Bronchial epithelial cell (primary cell): ENCODE results near the gene IMPG1. TPM values are rescaled to one million over a fixed set of nuclear protein-coding genes. Genes with fewer than 3 reads are reported as not detected.
A peak's percentile ranks its signal among the peaks of the same experiment; 100 is the strongest.

Experiments used
- DNase-seq: peaks from one replicate; pipeline ENCODE4 v3.0.0-alpha.2; 2010; ENCODE audit warnings: low read depth
- FAIRE-seq: peaks from 2 replicates; lab custom pipeline; 2011; peaks lifted over from hg19 to GRCh38; lab: Jason Lieb, UNC
- H3K27me3 ChIP-seq: 2 replicates; pipeline ENCODE4 v1.5.1; 2011; ENCODE audit warnings: low read length; ENCODE audit not compliant: control insufficient read depth, insufficient read depth
- H3K36me3 ChIP-seq: 2 replicates; pipeline ENCODE4 v1.5.1; 2011; ENCODE audit warnings: low read length; ENCODE audit not compliant: control insufficient read depth, insufficient read depth
- H3K4me3 ChIP-seq: 2 replicates; pipeline ENCODE4 v1.5.1; 2011; ENCODE audit warnings: mild to moderate bottlenecking, low read depth, low read length, control low read depth
- CTCF ChIP-seq: IDR thresholded peaks from 2 replicates; pipeline ENCODE4 v1.5.1; 2011; ENCODE audit warnings: mild to moderate bottlenecking, moderate library complexity, low read length, control low read depth, inconsistent platforms; ENCODE audit not compliant: insufficient read depth, severe bottlenecking
- total RNA-seq: library from RNA; depleted of rRNA; stranded (reverse); fragments of >200 nt; gene quantifications from 2 replicates; pipeline ENCODE4 v1.2.1, GENCODE V29; 2014

The IMPG1 gene
- total RNA-seq, 1 donor from 2014 or later = not detected

DNA sequence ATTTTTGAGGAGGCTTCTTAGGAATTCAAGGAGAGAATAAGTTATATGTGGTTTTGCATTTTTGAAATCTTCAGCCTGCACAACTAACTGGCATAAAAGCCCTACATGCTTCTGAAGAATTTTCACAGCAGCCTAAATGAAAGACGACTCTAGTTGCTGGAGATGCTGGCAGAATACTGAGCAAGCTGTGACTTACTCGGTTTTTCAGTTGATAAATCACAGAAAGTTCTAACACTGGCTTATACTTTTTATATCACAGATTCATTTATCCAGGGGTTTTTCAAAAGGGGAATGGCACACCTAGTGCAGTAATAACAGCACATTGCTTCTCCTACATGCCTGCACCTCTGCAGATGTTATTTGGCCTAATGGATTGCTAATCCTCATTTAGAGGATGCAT lies 134.6 kb downstream of the IMPG1 start:
- Histone ChIP-seq H3K4me3 (no peak overlapping the region), H3K36me3 (no peaks in the 10 kb centered on the region), H3K27me3 (no peaks in the 10 kb centered on the region)
- no peak for FAIRE-seq
- no peak for TF ChIP-seq CTCF
- no peak for DNase-seq

GRCh38 chr6:75936682-75937081 lies 135.8 kb downstream of the IMPG1 start:
- H3K36me3 ChIP-seq = no peaks in the 10 kb centered on the region
- TF ChIP-seq CTCF = no peak
- no peaks in the 10 kb centered on the region for H3K27me3 ChIP-seq
- FAIRE-seq (no peak), DNase-seq (no peak)
- H3K4me3 ChIP-seq = no peak overlapping the region

GRCh38 chr6:75935473-75935793 lies 137.0 kb downstream of the IMPG1 start:
- Histone ChIP-seq H3K36me3 (no peaks in the 10 kb centered on the region), H3K27me3 (no peaks in the 10 kb centered on the region), H3K4me3 (peak overlapping the region; percentile 20)
- no peak for TF ChIP-seq CTCF
- FAIRE-seq = no peak
- DNase-seq = no peak

GRCh38 chr6:75934643-75935472 lies 137.6 kb downstream of the IMPG1 start:
- peak overlapping the region; percentile 20 for H3K4me3 ChIP-seq

DNA sequence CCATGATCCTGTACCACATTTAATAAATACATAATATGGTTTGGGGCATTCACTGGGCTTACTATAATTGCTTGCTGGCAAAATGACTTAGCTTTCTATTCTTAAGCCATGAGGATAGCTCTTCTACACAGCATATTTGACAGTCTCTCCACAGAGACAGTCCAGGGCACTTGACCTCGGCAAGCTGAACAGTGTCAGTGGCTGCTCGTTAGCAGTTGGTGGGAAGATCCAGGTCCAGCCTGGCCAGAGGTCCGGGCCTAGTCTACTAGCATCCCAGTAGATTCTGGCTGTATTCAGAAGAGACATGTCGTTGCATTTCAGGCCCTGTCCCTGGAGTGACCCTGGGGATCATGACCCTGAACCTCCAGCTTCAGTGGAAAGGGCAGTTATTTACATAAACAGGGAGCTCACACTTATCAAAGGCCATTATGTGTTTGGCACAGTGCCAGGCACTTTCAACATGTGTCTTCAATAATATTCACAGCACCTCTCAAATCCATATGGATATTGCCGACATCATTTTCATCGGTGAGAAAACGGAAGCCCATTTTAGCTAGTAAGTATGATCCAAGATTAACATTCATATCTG lies 139.0 kb downstream of the IMPG1 start:
- FAIRE-seq = no peak
- no peak overlapping the region for H3K4me3 ChIP-seq
- TF ChIP-seq CTCF = no peak
- H3K27me3 ChIP-seq = no peaks in the 10 kb centered on the region
- H3K36me3 ChIP-seq = no peaks in the 10 kb centered on the region
- DNase-seq = no peak

More at GRCh38 chr6:75934643-75935472, 137.6 kb downstream of the IMPG1 start:
- Histone ChIP-seq H3K36me3 (no peaks in the 10 kb centered on the region), H3K27me3 (no peaks in the 10 kb centered on the region)
- peak; percentile 77 for TF ChIP-seq CTCF
- DNase-seq (peak; percentile 70), FAIRE-seq (no peak)

DNA sequence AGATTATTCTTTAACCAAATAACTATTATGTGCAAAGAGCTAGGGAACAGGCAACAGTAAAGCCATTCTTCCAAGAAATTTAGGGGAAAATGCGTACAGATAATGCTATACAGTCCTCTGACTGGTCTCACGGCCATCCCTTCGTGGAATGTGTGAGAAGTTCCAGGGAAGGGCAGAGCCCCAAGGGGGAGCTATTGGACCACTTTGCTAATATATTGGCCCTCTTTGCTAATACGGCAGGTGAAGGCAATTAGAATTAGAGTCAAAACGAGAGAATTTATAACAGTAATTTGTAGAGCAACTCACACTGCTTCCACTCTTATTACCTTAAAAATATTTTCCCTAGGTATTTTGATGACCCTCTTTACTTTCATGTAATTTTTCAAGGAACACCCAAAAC lies 140.4 kb downstream of the IMPG1 start:
- Histone ChIP-seq H3K4me3 (no peak overlapping the region), H3K27me3 (no peaks in the 10 kb centered on the region), H3K36me3 (no peaks in the 10 kb centered on the region)
- no peak for FAIRE-seq
- peak; percentile 38 for TF ChIP-seq CTCF
- DNase-seq = peak; percentile 19
